HG03135 (cell line): Measurements from ENCODE around the gene CLIC4.
"Not testable (repeated sequence)": the region's sequence is repeated elsewhere in the genome, so short reads cannot be mapped to it uniquely, and the experiment has no call there.

ENCODE experiments used
- ATAC-seq: cut with Tn5 transposase; IDR thresholded peaks from one replicate; pipeline ENCODE4 v1.9.1; 2021; ENCODE audit warnings: mild to moderate bottlenecking, moderate library complexity; ENCODE audit not compliant: unreplicated experiment

The CLIC4 gene

GRCh38 chr1:24744911-24745710, at the start of gene CLIC4:
Gene CLIC4 (plus strand): TSS chr1:24745447. CDS start chr1:24745554, 107 bp downstream.
- peak; percentile 69 for ATAC-seq

GRCh38 chr1:24696041-24696755, 49.0 kb upstream of the CLIC4 start:
- ATAC-seq: no peak

GRCh38 chr1:24696756-24697330, 48.4 kb upstream of the CLIC4 start:
- ATAC-seq: no peak

- not testable (repeated sequence) for ATAC-seq
Observed at GRCh38 chr1:24697453-24698001, 47.7 kb upstream of the CLIC4 start.

GRCh38 chr1:24698326-24698725, 46.9 kb upstream of the CLIC4 start:
- ATAC-seq: not testable (repeated sequence)

GRCh38 chr1:24699628-24700027, 45.6 kb upstream of the CLIC4 start:
- no peak for ATAC-seq

GRCh38 chr1:24702511-24703293, 42.5 kb upstream of the CLIC4 start:
- no peak for ATAC-seq

GRCh38 chr1:24704411-24705259, 40.6 kb upstream of the CLIC4 start:
- no peak for ATAC-seq

GRCh38 chr1:24705260-24706073, 39.8 kb upstream of the CLIC4 start:
- peak; percentile 69 for ATAC-seq

GRCh38 chr1:24706074-24706389, 39.2 kb upstream of the CLIC4 start:
- ATAC-seq: not testable (repeated sequence)

GRCh38 chr1:24707687-24708086, 37.6 kb upstream of the CLIC4 start:
- ATAC-seq: no peak

- ATAC-seq: no peak
Observed at GRCh38 chr1:24708938-24709337, 36.3 kb upstream of the CLIC4 start.

- ATAC-seq: no peak
Observed at GRCh38 chr1:24709791-24710441, 35.3 kb upstream of the CLIC4 start.

- ATAC-seq: no peak
Observed at GRCh38 chr1:24711329-24711728, 33.9 kb upstream of the CLIC4 start.

GRCh38 chr1:24713176-24713575, 32.1 kb upstream of the CLIC4 start:
- ATAC-seq: no peak

GRCh38 chr1:24713736-24714135, 31.5 kb upstream of the CLIC4 start:
- no peak for ATAC-seq

- no peak for ATAC-seq
Observed at GRCh38 chr1:24714859-24715520, 30.3 kb upstream of the CLIC4 start.

GRCh38 chr1:24715658-24716057, 29.6 kb upstream of the CLIC4 start:
- no peak for ATAC-seq
